ENCODE data around the gene TNFRSF9.

The TNFRSF9 gene

GRCh38 chr1:7873801-7874795, 66.5 kb downstream of the TNFRSF9 start:
- H3F3A ChIP-seq (ENCODE audit: insufficient read depth, low read length), result no peaks in the 10 kb centered on the region
- H3K9me3 ChIP-seq (ENCODE audit: low read length), result no peaks in the 10 kb centered on the region
- TF ChIP-seq EZH2 (IDR thresholded peaks at IDR 0.05; ENCODE audit: borderline replicate concordance, low read length) (no peak), CTCF (IDR thresholded peaks at IDR 0.05; ENCODE audit: low read length) (no peak)
- H3K27ac ChIP-seq (ENCODE audit: low read depth, low read length, poor library complexity, severe bottlenecking), result no peak overlapping the region
- H3K9ac ChIP-seq (ENCODE audit: low read length), result no peak overlapping the region
- H3K9me2 ChIP-seq (ENCODE audit: low read depth, low read length), result no peaks in the 10 kb centered on the region
- no peaks in the 10 kb centered on the region for H4K20me1 ChIP-seq (ENCODE audit: insufficient read depth, low read length)
- no peak overlapping the region for H3K4me2 ChIP-seq (ENCODE audit: low read length)
- H3K4me1 ChIP-seq (ENCODE audit: insufficient read depth, low read length, severe bottlenecking), result no peaks in the 10 kb centered on the region
- H2AFZ ChIP-seq (ENCODE audit: low read length), result no peak overlapping the region
- H3K4me3 ChIP-seq (ENCODE audit: low read depth, low read length, poor library complexity, severe bottlenecking), result no peak overlapping the region
- no peaks in the 10 kb centered on the region for H3K79me2 ChIP-seq (ENCODE audit: insufficient read depth, low read length)
- no peaks in the 10 kb centered on the region; the same call in 1 of the 2 replicates for H3K27me3 ChIP-seq (ENCODE audit: insufficient read depth, low read length)
- no peaks in the 10 kb centered on the region for H3K36me3 ChIP-seq (ENCODE audit: insufficient read depth, low read length)

DNA sequence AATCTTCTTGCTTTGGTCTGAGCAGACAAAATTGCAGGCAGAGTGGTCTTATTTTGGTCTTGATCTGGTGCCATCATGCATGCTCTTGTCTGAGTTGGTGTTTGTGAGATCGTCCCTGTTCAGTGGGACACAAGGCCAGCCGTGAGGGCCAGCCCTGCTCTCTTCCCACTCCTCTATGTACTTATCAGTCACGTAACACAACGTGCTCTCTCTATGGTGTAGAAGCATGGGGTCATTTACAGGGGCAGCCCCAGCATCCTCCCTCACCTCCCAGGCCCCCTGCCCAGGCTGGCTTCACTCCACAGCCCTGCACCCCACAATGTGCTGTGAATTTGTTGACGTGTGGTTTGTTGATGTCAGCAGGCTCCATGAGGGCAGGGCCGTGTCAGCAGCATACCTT, 69.5 kb downstream of the TNFRSF9 start:
- Histone ChIP-seq H2AFZ (ENCODE audit: low read length) (no peak overlapping the region), H3K36me3 (ENCODE audit: insufficient read depth, low read length) (no peaks in the 10 kb centered on the region), H3K9ac (ENCODE audit: low read length) (no peak overlapping the region), H3K4me2 (ENCODE audit: low read length) (no peak overlapping the region), H3K79me2 (ENCODE audit: insufficient read depth, low read length) (no peaks in the 10 kb centered on the region), H3F3A (ENCODE audit: insufficient read depth, low read length) (no peaks in the 10 kb centered on the region), H3K9me3 (ENCODE audit: low read length) (no peaks in the 10 kb centered on the region), H3K4me1 (ENCODE audit: insufficient read depth, low read length, severe bottlenecking) (no peaks in the 10 kb centered on the region), H3K27me3 (ENCODE audit: insufficient read depth, low read length) (no peaks in the 10 kb centered on the region; the same call in 1 of the 2 replicates), H4K20me1 (ENCODE audit: insufficient read depth, low read length) (no peaks in the 10 kb centered on the region), H3K9me2 (ENCODE audit: low read depth, low read length) (no peaks in the 10 kb centered on the region), H3K4me3 (ENCODE audit: low read depth, low read length, poor library complexity, severe bottlenecking) (no peak overlapping the region), H3K27ac (ENCODE audit: low read depth, low read length, poor library complexity, severe bottlenecking) (no peak overlapping the region)
- no peak for TF ChIP-seq EZH2 (IDR thresholded peaks at IDR 0.05; ENCODE audit: borderline replicate concordance, low read length)
- TF ChIP-seq CTCF (IDR thresholded peaks at IDR 0.05; ENCODE audit: low read length), result no peak

- TF ChIP-seq EZH2 (IDR thresholded peaks at IDR 0.05; ENCODE audit: borderline replicate concordance, low read length) (no peak), CTCF (IDR thresholded peaks at IDR 0.05; ENCODE audit: low read length) (no peak)
- Histone ChIP-seq H3K27me3 (ENCODE audit: insufficient read depth, low read length) (no peaks in the 10 kb centered on the region; the same call in 1 of the 2 replicates), H3K36me3 (ENCODE audit: insufficient read depth, low read length) (no peaks in the 10 kb centered on the region), H3K4me2 (ENCODE audit: low read length) (no peak overlapping the region), H3F3A (ENCODE audit: insufficient read depth, low read length) (no peaks in the 10 kb centered on the region), H3K27ac (ENCODE audit: low read depth, low read length, poor library complexity, severe bottlenecking) (no peak overlapping the region), H3K4me1 (ENCODE audit: insufficient read depth, low read length, severe bottlenecking) (no peaks in the 10 kb centered on the region), H3K79me2 (ENCODE audit: insufficient read depth, low read length) (no peaks in the 10 kb centered on the region), H2AFZ (ENCODE audit: low read length) (no peak overlapping the region), H3K4me3 (ENCODE audit: low read depth, low read length, poor library complexity, severe bottlenecking) (no peak overlapping the region), H4K20me1 (ENCODE audit: insufficient read depth, low read length) (no peaks in the 10 kb centered on the region), H3K9ac (ENCODE audit: low read length) (no peak overlapping the region), H3K9me2 (ENCODE audit: low read depth, low read length) (no peaks in the 10 kb centered on the region), H3K9me3 (ENCODE audit: low read length) (no peaks in the 10 kb centered on the region)
Observed at GRCh38 chr1:7869136-7869920, 71.3 kb downstream of the TNFRSF9 start.
